Neural progenitor cell (in vitro differentiated cells): ENCODE data around the gene LINS1.

ENCODE experiments used
- CTCF ChIP-seq: fragments of 200-600 bp; sonication (generic); IDR thresholded peaks from 2 replicates; pipeline ENCODE4 v1.5.1; 2017; ENCODE audit warnings: antibody characterized with exemption, mild to moderate bottlenecking
- EZH2 ChIP-seq: fragments of 200-600 bp; sonication (generic); IDR thresholded peaks from 2 replicates; pipeline ENCODE4 v1.6.1; 2017; ENCODE audit warnings: antibody characterized with exemption, mild to moderate bottlenecking, moderate library complexity
- EZH2phosphoT487 ChIP-seq: fragments of 200-600 bp; sonication (generic); IDR thresholded peaks from 2 replicates; pipeline ENCODE4 v1.6.1; 2017; ENCODE audit warnings: antibody characterized with exemption

GRCh38 chr15:100601163-100601562, 821 bp downstream of the LINS1 start:
- TF ChIP-seq CTCF (no peak), EZH2phosphoT487 (no peak), EZH2 (no peak)
